Right lobe of liver (tissue), 4 donors: Measurements from ENCODE around the gene POR.

ENCODE experiments used
- POLR2A ChIP-seq: fragments of 450-650 bp; IDR thresholded peaks from one replicate; pipeline ENCODE4 v1.6.1; 2017; ENCODE audit warnings: antibody characterized with exemption, mild to moderate bottlenecking
- TF ChIP-seq, protein P1 (sequence below), 4 donors: fragments of 200-600 bp in 3 of 4; fragments of 450-650 bp in 1 of 4; IDR thresholded peaks; one replicate each; pipeline versions ENCODE4 v1.5.1 to v1.8.0; 2016 to 2022; ENCODE audit warnings: antibody characterized with exemption in 4 of 4, mild to moderate bottlenecking in 2 of 4
- donor health status: DM: no; HTN: no; CAD: no.
- donor health status: DM: no; HTN: no; CAD: no.
- donor health status: DM: no; HTN: yes; CAD: no.

DNA sequence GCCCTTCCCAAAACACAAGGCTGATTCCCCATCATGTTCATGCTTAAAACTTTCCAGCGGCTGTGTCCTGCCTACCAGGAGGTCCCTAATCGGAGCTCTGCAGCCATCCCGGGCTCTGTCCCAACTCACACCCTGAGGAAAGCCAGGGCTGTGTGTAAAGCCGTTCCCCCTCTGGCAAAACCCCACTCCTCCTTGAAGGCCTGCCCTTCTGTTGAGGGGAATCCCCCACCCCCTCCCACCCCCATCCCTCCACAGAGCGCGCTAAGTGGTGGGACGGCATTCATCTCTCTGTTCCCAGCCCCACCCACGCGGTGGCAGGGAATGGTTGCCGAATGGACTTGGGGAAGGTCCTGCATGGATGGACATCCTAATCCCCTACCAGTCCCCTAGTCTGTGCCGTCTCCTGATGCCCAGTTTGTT lies 80.1 kb downstream of the POR start:
- TF ChIP-seq POLR2A: no peak
- TF ChIP-seq, protein P1, sequence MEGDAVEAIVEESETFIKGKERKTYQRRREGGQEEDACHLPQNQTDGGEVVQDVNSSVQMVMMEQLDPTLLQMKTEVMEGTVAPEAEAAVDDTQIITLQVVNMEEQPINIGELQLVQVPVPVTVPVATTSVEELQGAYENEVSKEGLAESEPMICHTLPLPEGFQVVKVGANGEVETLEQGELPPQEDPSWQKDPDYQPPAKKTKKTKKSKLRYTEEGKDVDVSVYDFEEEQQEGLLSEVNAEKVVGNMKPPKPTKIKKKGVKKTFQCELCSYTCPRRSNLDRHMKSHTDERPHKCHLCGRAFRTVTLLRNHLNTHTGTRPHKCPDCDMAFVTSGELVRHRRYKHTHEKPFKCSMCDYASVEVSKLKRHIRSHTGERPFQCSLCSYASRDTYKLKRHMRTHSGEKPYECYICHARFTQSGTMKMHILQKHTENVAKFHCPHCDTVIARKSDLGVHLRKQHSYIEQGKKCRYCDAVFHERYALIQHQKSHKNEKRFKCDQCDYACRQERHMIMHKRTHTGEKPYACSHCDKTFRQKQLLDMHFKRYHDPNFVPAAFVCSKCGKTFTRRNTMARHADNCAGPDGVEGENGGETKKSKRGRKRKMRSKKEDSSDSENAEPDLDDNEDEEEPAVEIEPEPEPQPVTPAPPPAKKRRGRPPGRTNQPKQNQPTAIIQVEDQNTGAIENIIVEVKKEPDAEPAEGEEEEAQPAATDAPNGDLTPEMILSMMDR (IDR thresholded peaks at IDR 0.05): no peak
